ENCODE measurements around the gene OR1F1. TPM values are rescaled to one million over a fixed set of nuclear protein-coding genes. Genes with fewer than 3 reads are reported as not detected.
"Not testable (repeated sequence)": the region's sequence is repeated elsewhere in the genome, so short reads cannot be mapped to it uniquely, and the experiment has no call there.

The OR1F1 gene
- total RNA-seq, 2 experiments from 2014 or later: not detected

DNA sequence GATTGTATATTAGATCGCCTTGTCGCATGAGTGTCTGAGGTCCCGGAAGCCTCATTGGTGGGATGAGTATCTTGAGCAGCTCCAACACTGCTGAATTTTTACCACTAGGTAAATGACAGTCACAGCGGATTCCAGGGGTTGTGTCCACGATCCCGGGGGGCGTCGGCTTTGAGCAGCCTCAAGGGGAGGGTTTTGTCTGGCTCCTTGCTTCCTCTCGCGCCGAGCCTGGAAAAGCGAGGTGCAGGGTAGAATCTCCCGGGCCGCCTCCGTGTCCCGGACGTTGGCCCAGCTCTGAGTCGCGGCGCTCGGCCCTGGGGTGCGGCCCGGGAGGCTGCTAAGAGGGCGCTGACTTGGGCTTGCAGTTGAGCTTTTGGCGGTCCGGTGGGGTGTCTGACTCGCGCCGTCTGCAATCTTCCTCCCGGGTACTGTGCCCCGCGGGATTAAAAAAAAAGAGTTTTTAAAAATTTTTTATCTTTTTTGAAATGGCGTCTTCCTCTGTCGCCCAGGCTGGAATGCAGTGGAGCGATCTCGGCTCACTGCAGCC, 4.5 kb downstream of the OR1F1 start:
- POLR2A ChIA-PET: interaction anchor here (1.2 kb wide), 1 partner anchor 42 kb away, joined by 3 read pairs; the partner anchor contains the start of gene ZNF200
- CTCF ChIA-PET: interaction anchor here (1.5 kb wide), 1 partner anchor 9 kb away, joined by 4 read pairs; no protein-coding TSS in a partner anchor
- ATAC-seq (no peak), DNase-seq (no peak)
- Mint-ChIP-seq H3K4me3 (no peak overlapping the region), H3K27me3 (ENCODE audit: low read depth) (peaks cover 43% of the 10 kb centered on the region), H3K36me3 (ENCODE audit: low read depth) (peaks cover 4% of the 10 kb centered on the region), H3K27ac (no peak overlapping the region), H3K9me3 (ENCODE audit: insufficient read depth) (peaks cover 6% of the 10 kb centered on the region), H3K4me1 (ENCODE audit: low read depth) (peaks cover 40% of the 10 kb centered on the region)

GRCh38 chr16:3193221-3194212, 5.5 kb downstream of the OR1F1 start:
- Mint-ChIP-seq H3K27ac (no peak overlapping the region), H3K9me3 (ENCODE audit: insufficient read depth) (peaks cover 6% of the 10 kb centered on the region), H3K27me3 (ENCODE audit: low read depth) (peaks cover 45% of the 10 kb centered on the region), H3K4me3 (no peak overlapping the region), H3K4me1 (ENCODE audit: low read depth) (peaks cover 31% of the 10 kb centered on the region), H3K36me3 (ENCODE audit: low read depth) (peaks cover 2% of the 10 kb centered on the region)
- no peak for DNase-seq
- no peak for ATAC-seq
- CTCF ChIA-PET: no interaction called here
- POLR2A ChIA-PET: no interaction called here

DNA sequence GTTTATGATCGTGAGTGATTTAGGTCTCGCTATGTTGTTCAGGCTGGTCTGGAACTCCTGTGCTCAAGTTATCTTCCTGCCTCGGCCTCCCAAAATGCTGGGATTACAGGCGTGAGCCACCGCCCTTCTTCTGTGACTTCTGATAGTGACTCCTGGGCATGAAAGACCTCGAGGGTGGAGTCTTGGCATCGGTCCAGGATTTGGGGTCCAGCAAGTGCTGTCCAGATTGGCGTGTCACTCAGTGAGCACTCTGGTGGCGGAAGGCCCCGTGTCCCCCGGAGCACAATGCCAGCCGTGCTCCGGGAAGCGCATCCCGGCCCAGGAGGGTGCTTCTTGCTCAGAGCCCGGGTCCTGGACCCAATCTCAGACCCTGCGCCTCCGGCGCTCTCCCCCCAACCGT, 6.8 kb downstream of the OR1F1 start:
- H3K4me3 Mint-ChIP-seq: no peak overlapping the region
- peaks cover 2% of the 10 kb centered on the region for H3K36me3 Mint-ChIP-seq (ENCODE audit: low read depth)
- ChIA-PET POLR2A (no interaction called here), CTCF (no interaction called here)
- DNase-seq: no peak
- peaks cover 41% of the 10 kb centered on the region for H3K27me3 Mint-ChIP-seq (ENCODE audit: low read depth)
- H3K27ac Mint-ChIP-seq: no peak overlapping the region
- peaks cover 19% of the 10 kb centered on the region for H3K4me1 Mint-ChIP-seq (ENCODE audit: low read depth)
- no peak for ATAC-seq
- H3K9me3 Mint-ChIP-seq (ENCODE audit: insufficient read depth): peaks cover 6% of the 10 kb centered on the region

DNA sequence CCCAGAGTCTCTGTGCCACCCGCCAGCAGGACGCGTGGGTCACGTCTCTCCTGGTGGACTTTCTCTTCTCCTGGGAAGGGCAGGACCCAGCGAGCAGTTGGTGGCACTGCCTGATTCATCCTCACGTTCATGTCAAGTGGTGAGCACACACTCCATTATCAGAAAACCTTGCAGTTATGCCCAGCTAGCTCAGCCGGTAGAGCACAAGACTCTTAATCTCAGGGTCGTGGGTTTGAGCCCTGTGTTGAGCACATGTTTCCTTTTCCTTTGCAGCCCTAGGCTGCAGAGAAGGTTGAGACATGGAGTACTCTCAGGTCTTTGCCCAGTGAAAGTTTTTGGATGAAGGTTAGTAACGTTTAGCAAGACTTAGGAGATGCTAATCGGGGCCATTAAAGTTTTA, 8.0 kb downstream of the OR1F1 start:
- Mint-ChIP-seq H3K9me3 (ENCODE audit: insufficient read depth) (peaks cover 6% of the 10 kb centered on the region), H3K36me3 (ENCODE audit: low read depth) (peaks cover under 1% of the 10 kb centered on the region), H3K27me3 (ENCODE audit: low read depth) (peaks cover 32% of the 10 kb centered on the region), H3K4me1 (ENCODE audit: low read depth) (peaks cover 9% of the 10 kb centered on the region), H3K27ac (no peak overlapping the region), H3K4me3 (no peak overlapping the region)
- ATAC-seq: no peak
- ChIA-PET POLR2A (no interaction called here), CTCF (no interaction called here)
- no peak for DNase-seq

DNA sequence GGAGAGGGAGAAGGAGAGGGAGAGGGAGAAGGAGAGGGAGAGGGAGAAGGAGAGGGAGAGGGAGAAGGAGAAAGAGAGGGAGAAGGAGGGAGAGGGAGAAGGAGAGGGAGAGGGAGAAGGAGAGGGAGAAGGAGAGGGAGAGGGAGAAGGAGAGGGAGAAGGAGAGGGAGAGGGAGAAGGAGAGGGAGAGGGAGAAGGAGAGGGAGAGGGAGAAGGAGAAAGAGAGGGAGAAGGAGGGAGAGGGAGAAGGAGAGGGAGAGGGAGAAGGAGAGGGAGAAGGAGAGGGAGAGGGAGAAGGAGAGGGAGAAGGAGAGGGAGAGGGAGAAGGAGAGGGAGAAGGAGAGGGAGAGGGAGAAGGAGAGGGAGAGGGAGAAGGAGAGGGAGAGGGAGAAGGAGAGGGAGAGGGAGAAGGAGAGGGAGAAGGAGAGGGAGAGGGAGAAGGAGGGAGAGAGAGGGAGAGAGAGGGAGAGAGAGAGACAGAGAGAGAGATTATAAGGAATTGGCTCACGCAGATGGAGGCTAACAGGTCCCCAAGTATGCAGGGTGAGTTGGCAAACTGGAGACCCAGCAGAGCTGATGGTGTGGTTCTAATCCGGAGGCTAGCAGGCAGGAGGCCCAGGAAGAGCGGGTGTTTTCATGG, 9.8 kb downstream of the OR1F1 start:
- H3K9me3 Mint-ChIP-seq (ENCODE audit: insufficient read depth); H3K27ac Mint-ChIP-seq; CTCF ChIA-PET; H3K4me3 Mint-ChIP-seq; POLR2A ChIA-PET; H3K4me1 Mint-ChIP-seq (ENCODE audit: low read depth); ATAC-seq; DNase-seq; H3K36me3 Mint-ChIP-seq (ENCODE audit: low read depth): not testable (repeated sequence)
- H3K27me3 Mint-ChIP-seq (ENCODE audit: low read depth): peaks cover 27% of the 10 kb centered on the region

DNA sequence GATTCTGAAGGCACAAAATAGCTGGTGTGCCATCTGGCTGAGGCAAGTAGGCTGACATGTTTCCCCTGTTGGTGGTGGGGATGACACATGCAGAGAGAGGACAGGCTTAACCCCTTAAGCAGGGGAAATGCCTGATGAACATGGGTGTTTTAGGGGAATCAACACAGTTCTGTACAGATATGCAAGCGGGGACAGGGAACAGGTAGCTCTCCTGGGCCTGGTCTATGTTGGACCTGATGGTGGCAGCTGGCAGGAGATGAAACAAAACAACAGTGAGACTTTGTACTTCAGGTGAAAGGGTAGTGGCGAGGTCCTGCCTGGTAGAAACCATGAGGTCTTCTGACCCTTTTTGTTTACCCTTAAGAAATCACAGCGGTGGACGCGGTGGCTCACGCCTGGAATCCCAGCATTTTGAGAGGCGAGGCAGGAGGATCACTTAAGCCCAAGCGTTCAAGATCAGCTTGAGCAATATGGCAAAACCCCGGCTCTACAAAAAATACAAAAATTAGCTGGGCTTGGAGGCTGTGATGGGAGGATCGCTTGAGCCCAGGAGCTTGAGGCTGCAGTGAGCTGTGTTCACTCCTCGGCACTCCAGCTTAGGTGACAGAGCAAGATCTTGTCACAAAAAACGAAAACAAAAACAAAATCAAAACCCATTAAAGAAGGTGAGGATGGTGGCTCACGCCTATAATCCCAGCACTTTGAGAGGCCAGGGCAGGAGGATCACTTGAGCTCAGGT, 10.5 kb downstream of the OR1F1 start:
- H3K9me3 Mint-ChIP-seq (ENCODE audit: insufficient read depth): no peaks in the 10 kb centered on the region
- H3K36me3 Mint-ChIP-seq (ENCODE audit: low read depth): no peaks in the 10 kb centered on the region
- H3K27ac Mint-ChIP-seq: no peak overlapping the region
- CTCF ChIA-PET: no interaction called here
- no peak overlapping the region for H3K4me3 Mint-ChIP-seq
- H3K4me1 Mint-ChIP-seq (ENCODE audit: low read depth): no peaks in the 10 kb centered on the region
- DNase-seq (no peak), ATAC-seq (no peak)
- POLR2A ChIA-PET: no interaction called here
- H3K27me3 Mint-ChIP-seq (ENCODE audit: low read depth): peaks cover 24% of the 10 kb centered on the region

DNA sequence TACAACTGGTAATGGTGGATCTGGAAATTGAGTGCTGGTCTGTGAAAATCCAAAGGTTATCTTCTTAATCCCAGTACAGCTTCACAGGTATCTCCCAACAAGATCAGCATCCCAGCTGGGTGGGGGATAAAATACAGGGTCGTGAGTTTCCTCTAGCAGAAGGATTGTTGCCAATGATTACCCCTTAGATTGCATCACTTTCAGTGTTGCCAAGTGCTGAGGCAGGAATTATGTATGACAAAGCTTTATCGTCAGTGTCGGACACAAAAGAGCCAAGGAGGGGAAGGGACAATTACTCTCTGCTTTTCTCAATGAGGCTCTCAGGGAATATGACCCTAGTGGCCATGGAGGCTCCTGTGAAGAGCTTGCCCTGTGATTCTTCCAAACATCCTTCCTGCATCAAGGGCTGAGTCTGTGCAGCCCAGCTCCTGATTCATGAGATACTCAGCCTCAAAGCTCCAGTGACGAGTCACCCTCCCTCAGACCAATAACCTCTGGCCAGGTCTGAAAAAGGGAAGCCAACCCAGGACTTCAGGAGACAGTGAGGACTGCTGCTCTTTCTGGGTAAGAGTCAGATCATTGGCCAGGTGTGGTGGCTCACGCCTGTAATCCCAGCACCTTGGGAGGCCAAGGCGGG, 15.0 kb downstream of the OR1F1 start:
- Mint-ChIP-seq H3K27me3 (ENCODE audit: low read depth) (peaks cover 21% of the 10 kb centered on the region), H3K4me3 (no peak overlapping the region)

DNA sequence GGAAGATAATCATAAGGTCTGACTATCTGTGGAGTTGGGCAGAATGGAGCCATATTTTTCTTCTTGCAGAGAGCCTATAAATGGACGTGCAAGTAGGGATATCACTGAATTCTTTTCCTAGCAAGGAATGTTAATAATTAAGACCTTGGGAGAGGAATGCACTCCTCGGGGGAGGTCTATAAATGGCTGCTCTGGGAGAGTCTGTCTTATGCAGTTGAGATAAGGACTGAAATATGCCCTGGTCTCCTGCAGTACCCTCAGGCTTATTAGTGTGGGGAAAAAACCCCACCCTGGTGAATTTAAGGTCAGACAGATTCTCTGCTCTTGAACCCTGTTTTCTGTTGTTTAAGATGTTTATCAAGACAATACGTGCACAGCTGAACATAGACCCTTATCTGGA, 17.9 kb downstream of the OR1F1 start:
- H3K4me1 Mint-ChIP-seq (ENCODE audit: low read depth); POLR2A ChIA-PET; H3K36me3 Mint-ChIP-seq (ENCODE audit: low read depth); H3K27me3 Mint-ChIP-seq (ENCODE audit: low read depth); H3K4me3 Mint-ChIP-seq; CTCF ChIA-PET; ATAC-seq; H3K27ac Mint-ChIP-seq; DNase-seq: not testable (repeated sequence)
- peaks cover 14% of the 10 kb centered on the region for H3K9me3 Mint-ChIP-seq (ENCODE audit: insufficient read depth)

More for the DNA sequence above, 15.0 kb downstream of the OR1F1 start:
- peaks cover 4% of the 10 kb centered on the region for H3K9me3 Mint-ChIP-seq (ENCODE audit: insufficient read depth)
- no peak overlapping the region for H3K27ac Mint-ChIP-seq
- H3K4me1 Mint-ChIP-seq (ENCODE audit: low read depth): no peaks in the 10 kb centered on the region
- no peak for DNase-seq
- ChIA-PET CTCF (no interaction called here), POLR2A (interaction anchor here (0.6 to 2.3 kb wide), 2 partner anchors 32 to 85 kb away, joined by 3 to 6 read pairs; partner anchors contain the start of gene ZNF200)
- peaks cover 7% of the 10 kb centered on the region for H3K36me3 Mint-ChIP-seq (ENCODE audit: low read depth)
- ATAC-seq: no peak

GRCh38 chr16:3207086-3207953, 19.3 kb downstream of the OR1F1 start:
- no peak for DNase-seq
- H3K36me3 Mint-ChIP-seq (ENCODE audit: low read depth): peaks cover 10% of the 10 kb centered on the region
- H3K27ac Mint-ChIP-seq: no peak overlapping the region
- peaks cover 9% of the 10 kb centered on the region for H3K27me3 Mint-ChIP-seq (ENCODE audit: low read depth)
- H3K4me1 Mint-ChIP-seq (ENCODE audit: low read depth): peaks cover 1% of the 10 kb centered on the region
- ChIA-PET POLR2A (interaction anchor here (0.7 kb wide), 1 partner anchor 34 kb away, joined by 4 read pairs; no protein-coding TSS in a partner anchor), CTCF (no interaction called here)
- no peak for ATAC-seq
- H3K4me3 Mint-ChIP-seq: no peak overlapping the region
- peaks cover 14% of the 10 kb centered on the region for H3K9me3 Mint-ChIP-seq (ENCODE audit: insufficient read depth)

DNA sequence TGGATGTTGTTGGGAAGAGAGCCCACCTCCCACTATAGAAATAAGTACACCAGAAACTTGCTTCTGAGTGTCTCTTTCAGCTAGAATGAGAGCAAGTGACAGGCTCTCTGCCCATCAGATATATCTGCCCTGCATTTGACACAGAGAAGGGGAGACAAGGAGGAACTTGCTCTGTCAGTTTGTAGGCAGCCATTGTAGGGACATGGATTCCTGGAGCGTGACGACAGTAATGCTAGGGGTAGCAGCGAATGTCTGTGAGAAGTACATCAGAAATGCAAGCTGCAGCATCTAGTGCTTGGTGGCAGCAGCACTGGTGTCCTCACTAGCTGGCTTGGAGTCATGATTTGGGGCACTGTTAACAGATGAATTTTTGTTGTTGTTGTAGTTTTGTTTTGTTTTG, 24.0 kb downstream of the OR1F1 start:
- Mint-ChIP-seq H3K36me3 (ENCODE audit: low read depth) (peaks cover 32% of the 10 kb centered on the region), H3K9me3 (ENCODE audit: insufficient read depth) (peaks cover 20% of the 10 kb centered on the region), H3K4me1 (ENCODE audit: low read depth) (peaks cover 30% of the 10 kb centered on the region), H3K4me3 (no peak overlapping the region), H3K27ac (peak overlapping the region; percentile 52), H3K27me3 (ENCODE audit: low read depth) (no peaks in the 10 kb centered on the region)
- ChIA-PET CTCF (interaction anchor here (0.7 kb wide), 1 partner anchor 80 kb away, joined by 3 read pairs; no protein-coding TSS in a partner anchor), POLR2A (no interaction called here)
- DNase-seq: no peak
- no peak for ATAC-seq
